Loucy (cell line): Measurements from ENCODE around the gene NKPD1.

Experiments
- H2AFZ ChIP-seq: fragments of 200-600 bp; sonication (generic); 2 replicates; pipeline ENCODE4 v1.6.0; 2016; ENCODE audit warnings: antibody characterized with exemption, mild to moderate bottlenecking, low read length, moderate library complexity
- H3F3A ChIP-seq: fragments of 200-600 bp; 2 replicates; pipeline ENCODE4 v1.6.0; 2016; ENCODE audit warnings: antibody characterized with exemption, low read depth, mild to moderate bottlenecking
- H3K27me3 ChIP-seq: fragments of 200-600 bp; sonication (generic); 2 replicates; pipeline ENCODE4 v1.6.1; 2014; ENCODE audit warnings: low read length, mild to moderate bottlenecking; ENCODE audit not compliant: insufficient read depth, poor library complexity, severe bottlenecking
- H3K36me3 ChIP-seq: fragments of 200-600 bp; sonication (generic); 2 replicates; pipeline ENCODE4 v1.6.1; 2016; ENCODE audit warnings: low read length; ENCODE audit not compliant: insufficient read depth
- H3K4me1 ChIP-seq: fragments of 200-600 bp; sonication (generic); 2 replicates; pipeline ENCODE4 v1.5.1; 2014; ENCODE audit warnings: low read length, mild to moderate bottlenecking; ENCODE audit not compliant: insufficient read depth, poor library complexity, severe bottlenecking
- H3K4me2 ChIP-seq: fragments of 200-600 bp; sonication (generic); 2 replicates; pipeline ENCODE4 v1.6.0; 2014; ENCODE audit warnings: antibody characterized with exemption, low read length, low read depth, mild to moderate bottlenecking; ENCODE audit not compliant: poor library complexity, severe bottlenecking
- H3K4me3 ChIP-seq: fragments of 200-600 bp; sonication (generic); 2 replicates; pipeline ENCODE4 v1.5.1; 2014; ENCODE audit warnings: low read length, mild to moderate bottlenecking, mixed read lengths; ENCODE audit not compliant: poor library complexity, severe bottlenecking
- H3K79me2 ChIP-seq: fragments of 200-600 bp; sonication (generic); 2 replicates; pipeline ENCODE4 v1.6.1; 2014; ENCODE audit warnings: low read length; ENCODE audit not compliant: insufficient read depth
- H3K9ac ChIP-seq: fragments of 200-600 bp; sonication (generic); 2 replicates; pipeline ENCODE4 v1.6.0; 2014; ENCODE audit warnings: mild to moderate bottlenecking, low read depth, low read length, moderate library complexity; ENCODE audit not compliant: poor library complexity, severe bottlenecking
- H3K9me2 ChIP-seq: fragments of 200-600 bp; sonication (generic); replicated peaks from 2 replicates; pipeline ENCODE4 v1.6.1; 2016; ENCODE audit warnings: low read depth, low read length, mixed read lengths
- H3K9me3 ChIP-seq: fragments of 200-600 bp; sonication (generic); 2 replicates; pipeline ENCODE4 v1.6.1; 2014; ENCODE audit warnings: mild to moderate bottlenecking, antibody characterized with exemption, low read length, low read depth; ENCODE audit not compliant: insufficient read depth
- H4K20me1 ChIP-seq: fragments of 200-600 bp; sonication (generic); 2 replicates; pipeline ENCODE4 v1.6.0; 2014; ENCODE audit warnings: antibody characterized with exemption, low read length, mild to moderate bottlenecking; ENCODE audit not compliant: insufficient read depth, poor library complexity, severe bottlenecking
- EZH2phosphoT487 ChIP-seq: fragments of 200-600 bp; IDR thresholded peaks from 2 replicates; pipeline ENCODE4 v1.6.1; 2018; ENCODE audit warnings: antibody characterized with exemption, mild to moderate bottlenecking, moderate library complexity, borderline replicate concordance
- TF ChIP-seq, protein P1 (sequence below): fragments of 200-600 bp; sonication (generic); conservative IDR thresholded peaks from 2 replicates; pipeline ENCODE4 v1.5.1; 2014; ENCODE audit warnings: mild to moderate bottlenecking, antibody characterized with exemption, low read length

The NKPD1 gene

DNA sequence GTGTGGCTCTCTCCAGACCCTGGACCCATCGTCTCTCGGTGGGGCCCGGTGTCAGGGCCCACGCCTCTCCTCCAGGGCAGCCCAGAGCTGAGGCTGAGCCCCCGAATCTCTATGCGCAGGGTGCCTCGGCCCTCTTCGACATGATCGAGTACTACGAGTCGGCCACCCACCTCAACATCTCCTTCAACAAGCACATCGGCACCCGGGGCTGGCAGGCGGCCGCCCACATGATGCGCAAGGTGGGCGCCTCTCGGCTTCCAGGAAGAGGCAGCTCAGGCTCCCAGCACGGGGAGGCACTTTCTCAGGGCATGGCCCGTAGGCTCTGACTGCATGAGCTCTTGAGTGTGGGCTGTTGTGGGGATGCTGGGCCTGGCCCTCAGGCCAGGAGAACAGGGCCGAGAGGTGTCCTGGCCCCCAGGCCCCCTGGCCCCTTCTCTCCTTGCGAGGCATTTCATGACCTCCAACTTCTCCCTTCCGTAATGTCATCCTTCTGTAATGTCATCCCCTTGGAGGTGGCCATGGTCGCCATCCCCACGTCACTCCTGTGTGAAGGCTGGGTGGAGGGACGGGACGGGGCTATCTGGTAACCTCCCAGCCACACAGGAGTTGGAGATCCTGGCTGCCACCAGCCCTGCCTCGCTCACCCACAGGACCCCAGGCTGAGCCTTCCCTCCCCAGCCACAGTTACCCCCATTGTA lies 19.4 kb downstream of the NKPD1 start:
- Histone ChIP-seq H3K9me2 (no peaks in the 10 kb centered on the region), H3K79me2 (peaks cover 5% of the 10 kb centered on the region; the same call in 1 of the 2 replicates), H3K27me3 (no peaks in the 10 kb centered on the region), H3K4me1 (no peaks in the 10 kb centered on the region), H2AFZ (no peak overlapping the region), H3K36me3 (peaks cover 36% of the 10 kb centered on the region; the same call in 1 of the 2 replicates), H3K9ac (no peak overlapping the region), H3K4me3 (no peak overlapping the region), H3K4me2 (no peak overlapping the region), H3F3A (no peaks in the 10 kb centered on the region), H3K9me3 (no peaks in the 10 kb centered on the region), H4K20me1 (no peaks in the 10 kb centered on the region)
- no peak for TF ChIP-seq EZH2phosphoT487
- TF ChIP-seq, protein P1, sequence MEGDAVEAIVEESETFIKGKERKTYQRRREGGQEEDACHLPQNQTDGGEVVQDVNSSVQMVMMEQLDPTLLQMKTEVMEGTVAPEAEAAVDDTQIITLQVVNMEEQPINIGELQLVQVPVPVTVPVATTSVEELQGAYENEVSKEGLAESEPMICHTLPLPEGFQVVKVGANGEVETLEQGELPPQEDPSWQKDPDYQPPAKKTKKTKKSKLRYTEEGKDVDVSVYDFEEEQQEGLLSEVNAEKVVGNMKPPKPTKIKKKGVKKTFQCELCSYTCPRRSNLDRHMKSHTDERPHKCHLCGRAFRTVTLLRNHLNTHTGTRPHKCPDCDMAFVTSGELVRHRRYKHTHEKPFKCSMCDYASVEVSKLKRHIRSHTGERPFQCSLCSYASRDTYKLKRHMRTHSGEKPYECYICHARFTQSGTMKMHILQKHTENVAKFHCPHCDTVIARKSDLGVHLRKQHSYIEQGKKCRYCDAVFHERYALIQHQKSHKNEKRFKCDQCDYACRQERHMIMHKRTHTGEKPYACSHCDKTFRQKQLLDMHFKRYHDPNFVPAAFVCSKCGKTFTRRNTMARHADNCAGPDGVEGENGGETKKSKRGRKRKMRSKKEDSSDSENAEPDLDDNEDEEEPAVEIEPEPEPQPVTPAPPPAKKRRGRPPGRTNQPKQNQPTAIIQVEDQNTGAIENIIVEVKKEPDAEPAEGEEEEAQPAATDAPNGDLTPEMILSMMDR = no peak

DNA sequence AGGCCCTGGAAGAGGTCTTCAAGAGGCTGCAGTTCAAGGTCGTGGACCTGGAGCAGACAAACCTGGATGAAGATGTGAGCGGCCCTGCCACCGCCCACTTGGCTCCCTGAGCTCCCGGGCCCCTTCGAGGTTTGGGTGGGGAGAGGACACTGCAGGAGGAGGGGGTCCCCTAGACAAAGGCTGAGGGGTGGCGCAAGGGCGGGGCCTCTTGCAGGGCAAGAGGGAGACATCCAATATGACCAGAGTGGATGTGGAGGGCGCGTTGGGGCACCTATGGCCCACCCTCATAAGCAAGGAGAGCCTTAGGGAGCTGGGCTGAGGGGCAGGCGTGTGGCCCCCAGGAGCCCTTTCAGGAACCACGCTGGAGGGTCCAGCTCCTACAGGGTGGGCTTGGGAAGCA lies 20.2 kb downstream of the NKPD1 start:
- Histone ChIP-seq H3K9me3 (no peaks in the 10 kb centered on the region), H4K20me1 (no peaks in the 10 kb centered on the region), H3K9ac (no peak overlapping the region), H3K4me1 (no peaks in the 10 kb centered on the region), H3F3A (no peaks in the 10 kb centered on the region), H3K79me2 (peaks cover 5% of the 10 kb centered on the region; the same call in 1 of the 2 replicates), H3K4me3 (no peak overlapping the region), H3K4me2 (no peak overlapping the region), H2AFZ (no peak overlapping the region), H3K27me3 (no peaks in the 10 kb centered on the region), H3K36me3 (peaks cover 36% of the 10 kb centered on the region; the same call in 1 of the 2 replicates), H3K9me2 (no peaks in the 10 kb centered on the region)
- TF ChIP-seq, protein P1 = no peak
- no peak for TF ChIP-seq EZH2phosphoT487

DNA sequence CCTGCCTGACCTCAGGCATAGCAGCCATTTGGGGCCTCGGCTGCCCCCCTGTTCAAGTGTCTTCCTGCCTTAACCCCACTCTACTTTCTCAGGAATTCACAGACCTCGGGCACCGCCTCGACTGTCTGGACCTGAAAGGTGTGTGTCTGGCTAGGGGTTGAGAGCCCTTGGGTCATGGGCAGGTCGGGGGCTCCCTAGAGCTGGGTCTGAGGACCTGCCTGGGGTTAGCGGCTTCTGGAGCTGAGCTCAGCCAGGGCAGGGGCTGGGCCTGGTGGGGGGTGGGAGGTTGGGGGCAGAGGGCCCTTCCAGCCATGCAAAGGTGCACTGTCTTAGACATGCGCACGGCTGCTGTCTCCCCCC lies 20.7 kb downstream of the NKPD1 start:
- H3F3A ChIP-seq = no peaks in the 10 kb centered on the region
- no peaks in the 10 kb centered on the region for H3K4me1 ChIP-seq
- H3K36me3 ChIP-seq = peaks cover 36% of the 10 kb centered on the region; the same call in 1 of the 2 replicates
- H3K9me2 ChIP-seq = no peaks in the 10 kb centered on the region
- H3K9me3 ChIP-seq = no peaks in the 10 kb centered on the region
- TF ChIP-seq, protein P1 = no peak
- no peak for TF ChIP-seq EZH2phosphoT487
- H3K79me2 ChIP-seq = peaks cover 5% of the 10 kb centered on the region; the same call in 1 of the 2 replicates
- no peak overlapping the region for H3K4me3 ChIP-seq
- no peak overlapping the region for H2AFZ ChIP-seq
- H3K4me2 ChIP-seq = no peak overlapping the region
- no peak overlapping the region for H3K9ac ChIP-seq
- no peaks in the 10 kb centered on the region for H4K20me1 ChIP-seq
- H3K27me3 ChIP-seq = no peaks in the 10 kb centered on the region
